ENCODE measurements around the gene TNFRSF6B. TPM values are rescaled to one million over a fixed set of nuclear protein-coding genes. Genes with fewer than 3 reads are reported as not detected.

TNFRSF6B gene
- total and polyA plus RNA-seq, 2 donors (not counting 3 experiments of a cell fraction or from before 2014, with no cell fraction given), result 0.69 to 11.3 TPM

- Histone ChIP-seq H2AFZ (ENCODE audit: low read depth, low read length) (no peak overlapping the region), H3K27me3 (ENCODE audit: control insufficient read depth in 2 of 2, insufficient read depth in 2 of 2, low read length in 2 of 2) (no peaks in the 10 kb centered on the region), H3K9ac (replicated peaks; ENCODE audit: extremely low read depth, insufficient read depth, low read length) (no peak overlapping the region), H3K9me3 (replicated peaks; ENCODE audit: control insufficient read depth, insufficient read depth, low read length) (no peaks in the 10 kb centered on the region), H3K4me1 (ENCODE audit: control insufficient read depth, extremely low read depth, insufficient read depth, low read length) (peaks cover 56% of the 10 kb centered on the region), H3K27ac (ENCODE audit: insufficient read depth, low read depth, low read length) (peak overlapping the region; percentile 79), H3K9me1 (replicated peaks; ENCODE audit: control insufficient read depth, extremely low read depth, insufficient read depth, low read length) (no peaks in the 10 kb centered on the region), H4K20me1 (replicated peaks; ENCODE audit: control insufficient read depth, extremely low read depth, insufficient read depth, low read length) (no peaks in the 10 kb centered on the region), H3K4me3 (replicated peaks in 1 of 3; ENCODE audit: insufficient read depth in 1 of 3, low read depth in 1 of 3, low read length in 3 of 3) (no peak overlapping the region), H3K79me2 (ENCODE audit: control insufficient read depth, insufficient read depth, low read length) (peaks cover 4% of the 10 kb centered on the region), H3K4me2 (ENCODE audit: insufficient read depth, low read length) (no peak overlapping the region), H3K36me3 (ENCODE audit: control insufficient read depth in 2 of 2, extremely low read depth in 1 of 2, insufficient read depth in 2 of 2, low read length in 2 of 2) (no peaks in the 10 kb centered on the region)
- dilution Hi-C loops (cut with MboI; ENCODE audit: extremely low pct_ligation_motif_present, low sequenced_read_pairs), result no loop called here
- ChIA-PET POLR2A (no interaction called here), CTCF (no interaction called here)
- intact Hi-C loops (cut with micrococcal nuclease), result loop anchor here (1.0 kb wide), 2 partner anchors 27 to 57 kb away; partner anchors contain the start of gene RTEL1
- DNase-seq (ENCODE audit: low read depth, low spot score), result no peak
- no TSS peak for BruUV-seq (replicated peaks)
- FAIRE-seq, result no peak
- TF ChIP-seq GATA2 (IDR thresholded peaks at IDR 0.05; ENCODE audit: insufficient read depth, insufficient read length, low read depth, low read length) (no peak), EZH2 (IDR thresholded peaks at IDR 0.05; ENCODE audit: borderline replicate concordance, low read depth, low read length, severe bottlenecking) (no peak), MAX (IDR thresholded peaks at IDR 0.05; ENCODE audit: insufficient read depth, insufficient read length) (no peak), POLR2AphosphoS5 (IDR thresholded peaks at IDR 0.05; ENCODE audit: insufficient read depth, low read depth, low read length) (no peak), MYC (IDR thresholded peaks at IDR 0.05; ENCODE audit: low read depth, low read length) (no peak), CTCF (IDR thresholded peaks at IDR 0.05; ENCODE audit: extremely low read depth in 1 of 2, insufficient read depth in 1 of 2, low read depth in 1 of 2, low read length in 2 of 2) (no peak), FOS (IDR thresholded peaks at IDR 0.05; ENCODE audit: borderline replicate concordance, insufficient read depth, low read length) (no peak), JUN (IDR thresholded peaks at IDR 0.05; ENCODE audit: borderline replicate concordance, insufficient read depth, insufficient read length, low read depth) (no peak), POLR2A (IDR thresholded peaks at IDR 0.05; ENCODE audit: low read depth, low read length) (no peak)
These were observed 11.0 kb upstream of the TNFRSF6B start for GRCh38 chr20:63685269-63686026.
